Endodermal cell (in vitro differentiated cells): ENCODE data around the gene ALG8. TPM values are rescaled to one million over a fixed set of nuclear protein-coding genes. Genes with fewer than 3 reads are reported as not detected.

Experiments used
- DNase-seq: peaks from one replicate; pipeline ENCODE4 v3.0.0-alpha.2; 2017
- H3K27ac ChIP-seq: 2 replicates; pipeline ENCODE4 v1.5.1; 2013; ENCODE audit warnings: mild to moderate bottlenecking, low read depth, low read length, moderate library complexity
- H3K27me3 ChIP-seq: 2 replicates; pipeline ENCODE4 v1.6.1; 2013; ENCODE audit warnings: mild to moderate bottlenecking, low read length, moderate library complexity; ENCODE audit not compliant: insufficient read depth, control insufficient read depth, poor library complexity, severe bottlenecking
- H3K36me3 ChIP-seq: 2 replicates; pipeline ENCODE4 v1.7.0; 2013; ENCODE audit warnings: mild to moderate bottlenecking, low read length, moderate library complexity; ENCODE audit not compliant: control insufficient read depth, insufficient read depth
- H3K4me1 ChIP-seq: one replicate; pipeline ENCODE4 v1.7.0; 2013; ENCODE audit warnings: low read length; ENCODE audit not compliant: control insufficient read depth, insufficient read depth
- H3K4me3 ChIP-seq: 2 replicates; pipeline ENCODE4 v1.5.1; 2013; ENCODE audit warnings: mild to moderate bottlenecking, low read length, moderate library complexity
- H3K9ac ChIP-seq: 2 replicates; pipeline ENCODE4 v1.6.1; 2013; ENCODE audit warnings: mild to moderate bottlenecking, low read length, moderate library complexity; ENCODE audit not compliant: poor library complexity, severe bottlenecking; ENCODE audit errors: extremely low read depth
- H3K9me3 ChIP-seq: 2 replicates; pipeline ENCODE4 v1.6.1; 2013; ENCODE audit warnings: mild to moderate bottlenecking, low read length, moderate library complexity; ENCODE audit not compliant: control insufficient read depth
- H3K27ac Mint-ChIP-seq: 2 replicates; pipeline ENCODE4 v1.8.0; 2020; ENCODE audit warnings: mixed read lengths
- H3K27me3 Mint-ChIP-seq: 2 replicates; pipeline ENCODE4 v1.8.0; 2021; ENCODE audit warnings: mild to moderate bottlenecking, mixed read lengths; ENCODE audit not compliant: insufficient read depth
- H3K36me3 Mint-ChIP-seq: 2 replicates; pipeline ENCODE4 v1.8.0; 2020; ENCODE audit warnings: low read depth, mixed read lengths
- H3K4me1 Mint-ChIP-seq: 2 replicates; pipeline ENCODE4 v1.8.0; 2020; ENCODE audit warnings: mixed read lengths
- H3K4me3 Mint-ChIP-seq: 2 replicates; pipeline ENCODE4 v1.8.0; 2020; ENCODE audit warnings: mild to moderate bottlenecking, moderate library complexity, mixed read lengths
- H3K9me3 Mint-ChIP-seq: 2 replicates; pipeline ENCODE4 v1.8.0; 2020; ENCODE audit warnings: mild to moderate bottlenecking, mixed read lengths
- WGBS, 2 experiments: methylation state at CpG; one replicate each; pipeline versions ENCODE4 v1.1.5 to v1.1.7; 2013; ENCODE audit warnings: missing lambda C conversion rate in 2 of 2, mixed read lengths in 1 of 2; ENCODE audit not compliant: insufficient coverage in 1 of 2, insufficient read length in 1 of 2; 5-methylcytosine and 5-hydroxymethylcytosine counted together
- total RNA-seq, 2 donors: library from RNA; stranded (reverse); fragmentation: NEBNext Ultra II Directional in 1 of 2; extraction: Animal tissue kit (Norgen Biotek cat#: 25700) in 1 of 2; gene quantifications; 2 replicates in 1 of 2; 3 replicates in 1 of 2; pipeline ENCODE4 v1.2.1, GENCODE V29; 2021
- TF ChIP-seq, protein P1 (sequence below): fragments of 200-600 bp; sonication (generic); conservative IDR thresholded peaks from 2 replicates; pipeline ENCODE4 v1.5.0; 2021; ENCODE audit warnings: antibody characterized with exemption, mild to moderate bottlenecking

Gene ALG8
- total RNA-seq, 2 donors from 2014 or later, result 72.1 to 81.4 TPM

DNA sequence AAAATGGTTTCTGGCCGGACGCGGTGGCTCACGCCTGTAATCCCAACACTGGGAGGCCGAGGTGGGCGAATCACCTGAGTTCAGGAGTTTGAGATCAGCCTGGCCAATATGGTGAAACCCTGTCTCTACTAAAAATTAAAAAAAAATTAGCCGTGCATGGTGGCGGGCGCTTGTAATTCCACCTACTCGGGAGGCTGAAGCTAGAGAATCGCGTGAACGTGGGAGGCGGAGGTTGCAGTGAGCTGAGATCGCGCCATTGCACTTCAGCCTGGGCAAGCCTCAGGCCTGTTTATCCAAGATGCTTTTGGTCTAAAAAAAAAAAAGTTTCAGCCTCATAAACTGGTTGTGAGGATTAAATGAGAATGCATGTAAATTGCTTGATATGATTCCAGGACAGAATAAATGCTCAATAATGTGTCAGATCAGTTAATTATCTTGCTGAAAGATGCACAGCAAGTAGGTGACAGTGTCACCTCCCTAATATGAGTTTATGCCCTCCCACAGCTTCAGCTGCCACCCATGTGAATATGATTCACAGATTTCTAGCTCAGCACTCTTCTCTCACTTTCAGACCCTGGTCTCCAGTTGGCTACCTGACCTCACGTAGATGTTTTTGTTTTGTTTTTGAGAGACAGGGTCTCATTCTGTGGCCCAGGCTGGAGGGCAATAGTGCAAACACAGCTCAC, 1.1 kb upstream of the ALG8 start:
- Histone ChIP-seq H3K27ac (no peak overlapping the region), H3K27me3 (no peaks in the 10 kb centered on the region), H3K36me3 (peaks cover 31% of the 10 kb centered on the region), H3K4me3 (peak overlapping the region; percentile 90), H3K9ac (peak overlapping the region; percentile 86), H3K4me1 (no peaks in the 10 kb centered on the region), H3K9me3 (no peaks in the 10 kb centered on the region)
- Mint-ChIP-seq H3K36me3 (peaks cover 29% of the 10 kb centered on the region), H3K9me3 (no peaks in the 10 kb centered on the region), H3K4me3 (peak overlapping the region; percentile 92), H3K4me1 (peaks cover 11% of the 10 kb centered on the region), H3K27ac (no peak overlapping the region), H3K27me3 (no peaks in the 10 kb centered on the region)
- DNase-seq, result no peak
- 73 to 82% methylated on average over 14 to 17 of the region's 17 CpGs for WGBS, 2 experiments
- TF ChIP-seq, protein P1, sequence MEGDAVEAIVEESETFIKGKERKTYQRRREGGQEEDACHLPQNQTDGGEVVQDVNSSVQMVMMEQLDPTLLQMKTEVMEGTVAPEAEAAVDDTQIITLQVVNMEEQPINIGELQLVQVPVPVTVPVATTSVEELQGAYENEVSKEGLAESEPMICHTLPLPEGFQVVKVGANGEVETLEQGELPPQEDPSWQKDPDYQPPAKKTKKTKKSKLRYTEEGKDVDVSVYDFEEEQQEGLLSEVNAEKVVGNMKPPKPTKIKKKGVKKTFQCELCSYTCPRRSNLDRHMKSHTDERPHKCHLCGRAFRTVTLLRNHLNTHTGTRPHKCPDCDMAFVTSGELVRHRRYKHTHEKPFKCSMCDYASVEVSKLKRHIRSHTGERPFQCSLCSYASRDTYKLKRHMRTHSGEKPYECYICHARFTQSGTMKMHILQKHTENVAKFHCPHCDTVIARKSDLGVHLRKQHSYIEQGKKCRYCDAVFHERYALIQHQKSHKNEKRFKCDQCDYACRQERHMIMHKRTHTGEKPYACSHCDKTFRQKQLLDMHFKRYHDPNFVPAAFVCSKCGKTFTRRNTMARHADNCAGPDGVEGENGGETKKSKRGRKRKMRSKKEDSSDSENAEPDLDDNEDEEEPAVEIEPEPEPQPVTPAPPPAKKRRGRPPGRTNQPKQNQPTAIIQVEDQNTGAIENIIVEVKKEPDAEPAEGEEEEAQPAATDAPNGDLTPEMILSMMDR, result no peak

- Histone ChIP-seq H3K27me3 (no peaks in the 10 kb centered on the region), H3K9me3 (no peaks in the 10 kb centered on the region), H3K9ac (peak overlapping the region; percentile 86), H3K4me1 (no peaks in the 10 kb centered on the region), H3K4me3 (peak overlapping the region; percentile 90), H3K27ac (no peak overlapping the region), H3K36me3 (peaks cover 40% of the 10 kb centered on the region)
- Mint-ChIP-seq H3K4me3 (peak overlapping the region; percentile 92), H3K36me3 (peaks cover 36% of the 10 kb centered on the region), H3K27ac (peak overlapping the region; percentile 98), H3K9me3 (no peaks in the 10 kb centered on the region), H3K4me1 (peaks cover 11% of the 10 kb centered on the region), H3K27me3 (no peaks in the 10 kb centered on the region)
- DNase-seq, result peak; percentile 56
- TF ChIP-seq, protein P1, result peak; percentile 46
- WGBS, 2 experiments, result 27 to 30% methylated on average over 10 to 12 of the region's 12 CpGs
Observed at GRCh38 chr11:78138694-78139421, 568 bp downstream of the ALG8 start.

DNA sequence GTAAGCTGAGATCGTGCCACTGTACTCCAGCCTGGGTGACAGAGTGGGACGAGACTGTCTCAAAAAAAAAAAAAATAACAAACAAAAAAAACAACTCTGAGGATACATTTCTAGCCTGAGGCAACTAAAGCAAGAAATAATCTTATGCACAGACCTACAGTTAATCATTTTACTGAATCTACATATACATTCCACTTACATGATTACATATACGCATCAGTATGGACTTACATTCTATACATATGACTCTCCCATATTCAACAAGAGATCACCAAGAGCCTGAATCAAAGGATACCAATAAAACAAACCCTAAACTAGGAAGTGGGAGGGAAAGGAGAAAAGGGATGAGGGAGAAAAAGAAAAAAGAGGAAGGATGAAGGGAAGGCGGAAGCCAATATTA, 1.1 kb downstream of the ALG8 start:
- Mint-ChIP-seq H3K9me3 (no peaks in the 10 kb centered on the region), H3K4me1 (peaks cover 11% of the 10 kb centered on the region), H3K36me3 (peaks cover 38% of the 10 kb centered on the region), H3K27me3 (no peaks in the 10 kb centered on the region), H3K27ac (peak overlapping the region; percentile 48), H3K4me3 (peak overlapping the region; percentile 92)
- no peaks in the 10 kb centered on the region for H3K9me3 ChIP-seq
- no peaks in the 10 kb centered on the region for H3K27me3 ChIP-seq
- peaks cover 41% of the 10 kb centered on the region for H3K36me3 ChIP-seq
- peak overlapping the region; percentile 90 for H3K4me3 ChIP-seq
- H3K9ac ChIP-seq, result no peak overlapping the region
- WGBS, 2 experiments, result 93% methylated on average over 3 of the region's 4 CpGs; no CpG with 5 or more reads in 1 of the 2 experiments
- no peak for DNase-seq
- TF ChIP-seq, protein P1, result no peak
- H3K4me1 ChIP-seq, result no peaks in the 10 kb centered on the region
- no peak overlapping the region for H3K27ac ChIP-seq
